IPS-18c (cell line): ENCODE measurements around the gene ILF2.
"Not testable (repeated sequence)": the region's sequence is repeated elsewhere in the genome, so short reads cannot be mapped to it uniquely, and the experiment has no call there.

Source experiments
- H3K4me3 ChIP-seq: 2 replicates; pipeline ENCODE4 v1.7.0; 2013; ENCODE audit warnings: low read depth, mild to moderate bottlenecking, low read length, moderate library complexity; ENCODE audit not compliant: insufficient read depth
- H3K9me3 ChIP-seq: one replicate; pipeline ENCODE4 v1.6.1; 2013; ENCODE audit warnings: mild to moderate bottlenecking, low read length, moderate library complexity; ENCODE audit not compliant: control insufficient read depth, insufficient read depth

Gene ILF2

GRCh38 chr1:153670859-153671627, at the start of gene ILF2:
ILF2 (minus strand) TSS chr1:153670993; CDS start chr1:153670922, 71 bp downstream.
- Histone ChIP-seq H3K4me3 (peak within 1 kb of the TSS; percentile 99), H3K9me3 (no peaks in the 10 kb centered on the region)

GRCh38 chr1:153717330-153717729, 46.5 kb upstream of the ILF2 start:
- H3K9me3 ChIP-seq: no peaks in the 10 kb centered on the region

GRCh38 chr1:153716211-153716610, 45.4 kb upstream of the ILF2 start:
- H3K4me3 ChIP-seq, H3K9me3 ChIP-seq: not testable (repeated sequence)

More at GRCh38 chr1:153717330-153717729, 46.5 kb upstream of the ILF2 start:
- H3K4me3 ChIP-seq: no peak overlapping the region

- H3K9me3 ChIP-seq: no peaks in the 10 kb centered on the region
Measured at GRCh38 chr1:153711026-153711425, 40.2 kb upstream of the ILF2 start.

GRCh38 chr1:153705484-153705883, 34.7 kb upstream of the ILF2 start:
- H3K9me3 ChIP-seq: no peaks in the 10 kb centered on the region
- no peak overlapping the region for H3K4me3 ChIP-seq

More at GRCh38 chr1:153711026-153711425, 40.2 kb upstream of the ILF2 start:
- H3K4me3 ChIP-seq: no peak overlapping the region

- Histone ChIP-seq H3K9me3 (no peaks in the 10 kb centered on the region), H3K4me3 (no peak overlapping the region)
Measured at GRCh38 chr1:153699768-153700167, 29.0 kb upstream of the ILF2 start.

GRCh38 chr1:153698923-153699714, 28.3 kb upstream of the ILF2 start:
- no peak overlapping the region; the same call in 1 of the 2 replicates for H3K4me3 ChIP-seq

GRCh38 chr1:153698020-153698922, 27.5 kb upstream of the ILF2 start:
- H3K9me3 ChIP-seq: no peaks in the 10 kb centered on the region
- peak overlapping the region; percentile 34 for H3K4me3 ChIP-seq

More at GRCh38 chr1:153698923-153699714, 28.3 kb upstream of the ILF2 start:
- no peaks in the 10 kb centered on the region for H3K9me3 ChIP-seq

GRCh38 chr1:153697191-153698019, 26.6 kb upstream of the ILF2 start:
- peak overlapping the region; percentile 34 for H3K4me3 ChIP-seq
- no peaks in the 10 kb centered on the region for H3K9me3 ChIP-seq

GRCh38 chr1:153696741-153697140, 25.9 kb upstream of the ILF2 start:
- Histone ChIP-seq H3K4me3 (no peak overlapping the region), H3K9me3 (no peaks in the 10 kb centered on the region)

- H3K9me3 ChIP-seq: no peaks in the 10 kb centered on the region
- no peak overlapping the region for H3K4me3 ChIP-seq
Measured at GRCh38 chr1:153693466-153693865, 22.7 kb upstream of the ILF2 start.

- H3K4me3 ChIP-seq: no peak overlapping the region
- peaks cover 2% of the 10 kb centered on the region for H3K9me3 ChIP-seq
Measured at GRCh38 chr1:153688736-153689328, 18.0 kb upstream of the ILF2 start.

GRCh38 chr1:153688276-153688675, 17.5 kb upstream of the ILF2 start:
- Histone ChIP-seq H3K9me3 (peaks cover 2% of the 10 kb centered on the region), H3K4me3 (no peak overlapping the region)

GRCh38 chr1:153687346-153688125, 16.7 kb upstream of the ILF2 start:
- H3K9me3 ChIP-seq: peaks cover 2% of the 10 kb centered on the region
- no peak overlapping the region for H3K4me3 ChIP-seq

- peaks cover 2% of the 10 kb centered on the region for H3K9me3 ChIP-seq
- H3K4me3 ChIP-seq: no peak overlapping the region
Measured at GRCh38 chr1:153685544-153686340, 14.9 kb upstream of the ILF2 start.
